Prostate gland (tissue), 2 donors: ENCODE results near the gene LEUTX.
A peak's percentile ranks its signal among the peaks of the same experiment; 100 is the strongest.

Experiments used
- CTCF ChIP-seq, 4 experiments: fragments of 200-600 bp in 2 of 4; fragments of 450-650 bp in 2 of 4; sonication (generic) in 2 of 4; IDR thresholded peaks; 1 replicate in 3 of 4; 2 replicates in 1 of 4; pipeline ENCODE4 v1.5.1; 2016 to 2019; ENCODE audit warnings: antibody characterized with exemption in 4 of 4, mild to moderate bottlenecking in 2 of 4, moderate library complexity in 2 of 4
- POLR2AphosphoS5 ChIP-seq: sonication (generic); formaldehyde crosslinking; IDR thresholded peaks from one replicate; pipeline ENCODE4 v1.6.1; 2017; ENCODE audit warnings: antibody characterized with exemption

GRCh38 chr19:39765091-39766076 is 13.3 kb upstream of the LEUTX start:
- TF ChIP-seq CTCF (IDR thresholded peaks at IDR 0.05) (peak in 3 of 4 experiments; percentile 23 to 46 (median 36)), POLR2AphosphoS5 (no peak)
